Islet of Langerhans (tissue), 1 donor: ENCODE data around the gene NDST4.
"Not testable (repeated sequence)": the region's sequence is repeated elsewhere in the genome, so short reads cannot be mapped to it uniquely, and the experiment has no call there.

Experiments
- FAIRE-seq: peaks from one replicate; lab custom pipeline; 2011; peaks lifted over from hg19 to GRCh38; lab: Jason Lieb, UNC

Gene NDST4

DNA sequence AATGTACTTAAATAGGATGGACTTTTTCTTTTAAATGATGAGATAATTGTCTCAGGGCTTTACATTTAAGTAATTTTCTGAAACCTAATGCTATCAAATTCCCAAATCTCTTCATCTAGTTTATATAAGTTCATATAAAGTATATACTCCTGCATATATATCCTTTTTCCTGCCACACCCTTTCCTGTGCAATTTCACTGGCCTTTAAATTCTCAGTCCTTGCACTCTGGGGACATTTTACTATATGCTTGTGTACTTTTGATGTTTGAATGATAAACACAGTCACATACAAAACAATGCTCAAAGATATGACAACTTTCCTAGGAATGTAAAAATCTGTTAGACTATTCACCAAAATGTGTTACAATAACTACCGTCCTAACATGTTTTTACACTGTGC is 60.1 kb downstream of the NDST4 start:
- FAIRE-seq: no peak

DNA sequence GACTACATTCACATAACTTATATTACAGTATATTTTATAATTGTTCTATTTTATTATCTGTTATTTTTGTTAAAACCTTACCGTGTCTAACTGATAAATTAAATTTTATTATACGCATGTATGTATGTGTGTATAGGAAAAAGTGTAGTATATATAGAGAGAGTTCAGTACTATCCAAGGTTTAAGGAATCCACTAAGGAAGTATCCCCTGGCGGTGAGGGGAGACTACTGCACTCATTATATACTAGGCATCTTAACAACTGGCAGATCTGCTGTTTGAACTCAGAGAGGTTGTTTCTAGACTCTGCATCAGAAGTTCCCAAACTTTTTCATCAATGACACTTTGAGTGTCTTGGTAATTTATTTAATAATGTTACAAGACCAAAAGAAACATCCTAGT is 70.9 kb downstream of the NDST4 start:
- FAIRE-seq: no peak

DNA sequence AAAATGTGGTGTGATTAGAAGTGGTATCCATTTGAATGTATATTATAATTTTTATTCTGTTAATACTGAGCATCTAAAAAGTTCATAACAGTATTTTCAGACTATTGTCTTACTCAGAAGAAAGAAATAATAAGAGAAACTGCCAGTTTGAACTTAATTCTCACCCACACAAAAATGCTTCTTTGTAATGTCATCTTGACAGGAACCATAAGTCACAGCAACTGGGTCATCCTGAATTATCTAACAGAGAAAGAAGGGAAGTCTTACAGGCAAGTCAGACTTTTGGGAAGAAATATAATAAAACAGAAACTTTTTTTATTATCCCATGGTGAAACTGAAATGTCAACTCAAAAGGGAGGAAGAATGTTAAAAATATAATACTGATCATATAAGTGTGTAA is 83.1 kb downstream of the NDST4 start:
- FAIRE-seq: no peak

DNA sequence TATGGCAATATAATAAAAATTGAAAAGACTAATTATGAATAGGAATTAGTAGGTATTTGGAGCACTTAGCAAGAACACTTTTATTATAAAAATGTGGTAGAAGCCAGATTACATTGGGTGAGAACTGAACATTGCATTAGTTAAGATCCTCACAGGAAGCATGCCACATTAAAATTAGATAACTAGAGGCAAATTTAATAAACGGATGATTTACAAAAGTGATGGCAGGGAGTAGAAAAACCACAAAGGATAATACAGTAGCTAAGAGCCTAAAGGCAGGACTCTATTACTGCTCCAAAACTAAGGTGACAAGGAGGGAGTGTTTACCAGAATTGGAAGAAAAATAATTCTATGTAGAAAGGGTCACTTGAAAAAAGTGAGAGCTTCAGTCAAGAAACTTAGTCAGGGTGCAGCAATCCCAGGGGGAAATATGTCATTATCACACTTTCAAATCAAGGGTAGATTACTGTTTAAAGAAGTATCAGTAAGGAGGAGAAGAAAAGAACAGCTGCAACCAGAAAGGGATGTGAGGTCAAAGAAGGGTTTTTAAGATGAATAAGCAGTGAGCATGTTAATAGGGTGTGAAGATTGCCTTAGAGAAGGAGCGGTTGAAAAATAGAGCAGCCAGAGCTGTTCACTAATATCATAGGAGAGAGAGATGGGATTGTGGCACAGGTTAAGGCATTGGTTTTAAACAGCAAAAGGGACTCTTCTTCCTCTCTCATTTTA is 84.6 kb downstream of the NDST4 start:
- no peak for FAIRE-seq

DNA sequence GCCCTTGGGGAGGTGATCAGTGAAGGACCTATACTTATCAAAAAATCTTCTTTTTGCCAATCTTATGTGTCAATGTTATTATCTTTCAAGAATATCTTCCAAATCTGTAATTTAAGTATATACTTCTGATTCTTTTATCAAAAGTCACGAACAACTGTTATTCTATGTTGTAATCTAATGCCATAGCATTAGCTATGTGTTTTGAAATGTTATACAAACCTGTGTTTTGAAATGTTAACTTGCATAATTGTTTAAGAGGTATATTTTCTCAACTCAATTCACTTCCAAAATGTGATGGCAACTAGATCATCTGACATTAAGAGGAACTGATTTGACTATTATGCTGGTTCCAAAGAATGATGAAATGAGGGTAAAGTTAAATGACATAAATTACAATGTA is 113.5 kb downstream of the NDST4 start:
- FAIRE-seq: no peak

DNA sequence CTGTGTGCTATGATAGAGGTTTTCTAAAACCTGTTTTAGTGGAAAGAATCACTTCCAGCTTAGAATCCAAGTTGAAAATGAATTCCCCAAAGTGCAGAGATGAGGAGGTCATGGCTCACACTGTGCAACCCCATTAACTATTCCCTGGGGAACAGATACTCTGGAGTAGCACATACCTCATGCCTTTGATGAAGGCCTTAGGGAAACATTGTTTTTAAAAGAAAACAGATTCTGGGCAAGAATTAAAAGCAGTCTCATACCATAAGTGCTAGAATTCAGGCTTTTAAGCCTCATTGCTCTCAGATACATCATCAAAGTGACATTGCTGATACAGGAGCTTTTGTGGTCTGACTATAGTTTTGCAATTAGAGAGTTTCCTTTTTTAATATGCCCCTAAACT is 115.1 kb downstream of the NDST4 start:
- no peak for FAIRE-seq

DNA sequence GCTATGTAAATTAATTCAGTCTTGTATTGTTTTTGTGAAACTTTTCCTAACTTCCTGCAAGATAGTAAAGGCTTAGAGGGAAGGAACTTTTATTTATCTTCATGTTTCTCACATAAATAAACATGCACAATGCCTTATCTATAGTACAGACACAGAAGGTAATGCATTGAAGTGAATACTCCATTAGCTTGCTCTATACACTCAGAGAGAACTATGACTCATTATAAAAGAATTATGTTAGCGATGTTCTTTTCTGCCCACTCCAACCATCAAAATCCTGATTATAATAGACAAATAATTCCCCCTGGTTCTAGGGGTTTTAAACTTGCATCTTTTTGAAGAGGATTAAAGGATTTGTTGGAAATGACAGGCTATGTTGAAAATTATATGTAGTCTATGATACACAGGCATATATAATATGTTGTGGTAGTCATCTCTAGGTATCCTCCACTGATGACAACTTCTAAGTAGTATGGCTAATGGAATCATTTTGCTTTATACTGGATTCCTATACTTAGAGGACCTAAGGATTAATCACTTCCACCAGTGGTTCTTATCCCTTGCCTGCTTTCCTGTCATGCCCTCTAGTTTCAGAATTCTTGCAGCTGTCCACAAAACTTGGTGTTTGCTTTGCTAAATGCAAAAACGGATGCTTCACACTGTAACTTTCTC is 115.7 kb downstream of the NDST4 start:
- no peak for FAIRE-seq

DNA sequence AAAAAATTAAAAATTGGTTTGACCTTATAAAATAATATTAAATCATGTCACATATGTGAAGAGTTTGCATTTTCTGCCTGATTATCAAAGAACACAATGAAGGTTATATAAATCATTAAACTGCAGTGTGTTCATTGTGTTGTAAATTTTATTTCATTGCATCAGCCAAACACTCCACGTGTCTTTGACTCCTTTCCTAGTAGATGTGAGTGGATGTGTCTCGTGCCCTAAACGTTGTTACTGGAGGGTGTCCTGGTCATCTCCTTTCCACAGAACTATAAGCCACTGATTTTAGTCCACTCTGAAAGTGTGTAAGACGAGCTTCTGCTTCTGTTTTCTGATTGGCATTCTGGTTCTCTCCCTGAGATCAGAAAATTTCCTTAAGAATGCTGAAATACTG is 127.3 kb downstream of the NDST4 start:
- no peak for FAIRE-seq

DNA sequence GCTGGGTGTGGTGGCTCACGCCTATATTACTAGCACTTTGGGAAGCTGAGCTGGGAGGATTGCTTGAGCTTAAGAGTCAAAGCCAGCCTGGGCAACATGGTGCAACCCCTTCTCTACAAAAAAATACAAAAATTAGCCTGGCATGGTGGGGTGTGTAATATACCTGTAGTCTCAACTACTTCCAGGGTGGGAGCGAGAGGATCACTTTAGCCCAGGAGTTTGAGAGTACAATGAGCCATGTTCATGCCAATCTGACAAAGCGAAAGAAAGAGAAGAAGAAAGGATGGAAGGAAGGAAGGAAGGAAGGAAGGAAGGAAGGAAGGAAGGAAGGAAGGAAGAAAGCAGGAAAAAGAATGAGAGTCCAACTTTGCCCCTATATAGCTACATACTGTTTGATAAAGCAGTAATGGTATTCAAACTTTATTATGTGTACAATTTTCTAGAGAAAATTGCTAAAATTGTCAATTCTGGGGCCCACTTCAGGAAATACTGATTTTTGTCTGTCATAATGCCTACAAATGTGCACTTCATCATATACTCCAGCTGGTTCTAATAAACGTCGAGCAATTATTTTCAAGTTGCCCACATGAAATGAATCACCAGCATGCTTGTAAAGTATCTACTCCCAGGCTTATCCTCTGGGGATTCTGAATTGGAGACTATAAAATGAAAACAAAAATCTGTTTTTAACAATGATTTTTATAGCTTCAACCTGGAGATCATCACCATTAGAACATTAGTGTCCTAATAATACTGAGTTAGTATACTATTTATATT is 132.3 kb downstream of the NDST4 start:
- FAIRE-seq: no peak

DNA sequence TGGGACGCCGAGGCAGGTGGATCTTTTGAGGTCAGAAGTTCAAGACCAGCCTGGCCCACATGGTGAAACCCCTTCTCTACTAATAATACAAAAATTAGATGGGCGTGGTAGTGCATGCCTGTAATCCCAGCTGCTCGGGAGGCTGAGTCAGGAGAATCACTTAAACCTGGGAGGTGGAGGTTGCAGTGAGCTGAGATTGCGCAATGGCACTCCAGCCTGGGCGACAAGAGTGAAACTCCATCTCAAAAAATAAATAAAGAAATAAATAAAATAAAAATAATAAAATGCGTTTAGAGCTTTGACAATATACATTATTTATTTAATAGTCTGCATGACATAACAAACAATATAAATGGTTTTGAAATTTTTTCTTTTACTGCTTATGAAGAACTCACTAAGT is 133.0 kb downstream of the NDST4 start:
- not testable (repeated sequence) for FAIRE-seq

DNA sequence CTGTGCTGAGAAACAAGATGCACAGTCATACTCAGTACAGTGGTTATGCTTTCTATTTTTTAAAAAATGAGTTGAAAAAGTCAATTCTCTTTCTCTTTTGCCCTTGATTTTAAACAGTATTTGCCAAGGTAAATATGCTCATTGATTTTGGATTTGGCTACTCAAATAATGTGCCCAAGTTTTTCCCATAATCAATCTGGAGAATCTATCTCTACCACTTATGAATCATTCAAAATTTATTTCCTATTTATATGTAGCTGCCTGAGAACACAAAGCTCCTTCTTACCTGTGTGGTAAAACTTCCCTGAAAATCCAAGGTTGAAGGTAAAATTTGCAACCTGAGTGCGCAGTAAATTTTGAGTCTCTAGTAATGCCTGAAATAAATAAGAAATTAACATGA is 136.5 kb downstream of the NDST4 start:
- FAIRE-seq: no peak

DNA sequence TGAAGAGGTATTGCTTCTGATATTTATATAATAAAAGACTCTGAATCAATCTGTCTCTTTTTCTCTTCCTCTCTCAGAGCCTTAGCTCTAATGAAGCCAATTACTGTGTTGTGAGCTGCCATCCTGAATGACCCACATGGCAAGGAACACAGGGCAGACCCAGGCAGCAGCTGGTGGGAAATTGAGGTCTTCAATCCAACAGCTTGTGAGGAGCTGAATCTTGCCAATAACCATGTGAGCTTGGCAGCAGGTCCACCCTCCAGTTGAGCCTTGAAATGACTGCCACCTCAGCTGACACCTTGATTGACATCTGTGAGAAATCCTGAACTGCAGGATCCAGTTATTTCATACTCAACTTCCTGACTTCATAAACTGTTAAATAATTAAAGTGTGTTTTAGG is 149.4 kb downstream of the NDST4 start:
- FAIRE-seq: no peak

DNA sequence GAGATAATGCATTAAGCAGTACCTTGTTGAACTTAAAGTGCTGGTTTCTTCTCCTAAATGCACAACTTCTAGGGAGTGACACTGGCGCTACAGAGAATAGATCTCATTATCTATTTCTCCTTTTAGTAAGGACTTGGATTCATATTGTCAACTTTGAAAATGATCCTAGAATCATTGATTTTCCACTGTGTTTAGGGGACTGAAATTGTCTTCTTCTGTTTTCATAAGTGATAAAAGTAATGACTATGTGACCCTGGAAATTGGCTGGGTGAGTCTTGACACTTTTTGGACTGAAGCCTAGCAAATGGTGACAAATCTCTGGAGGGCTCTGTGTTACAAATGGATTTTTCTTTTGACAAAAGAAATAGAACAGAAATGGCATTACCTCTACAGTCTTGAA is 167.8 kb downstream of the NDST4 start:
- FAIRE-seq: no peak

DNA sequence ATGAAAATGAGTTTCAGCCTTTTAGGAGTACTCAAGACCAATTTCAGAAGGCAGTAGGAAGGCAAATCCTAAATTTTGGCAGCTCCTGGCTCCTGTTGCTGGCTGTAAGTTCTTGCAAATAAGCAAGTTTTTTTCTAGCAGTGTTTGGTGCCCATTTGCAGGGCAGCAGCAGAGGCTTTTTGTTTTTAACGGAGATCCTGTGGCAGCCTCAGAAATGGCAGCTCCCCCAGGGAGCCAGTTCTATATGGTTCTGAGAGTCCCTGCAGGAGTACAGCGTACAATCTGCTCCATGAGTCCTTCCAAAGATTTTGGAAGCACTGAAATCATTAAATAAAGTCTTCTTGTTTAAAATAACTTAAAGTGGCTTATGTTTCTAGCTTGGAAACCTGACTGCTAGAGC is 171.9 kb downstream of the NDST4 start:
- FAIRE-seq: no peak

DNA sequence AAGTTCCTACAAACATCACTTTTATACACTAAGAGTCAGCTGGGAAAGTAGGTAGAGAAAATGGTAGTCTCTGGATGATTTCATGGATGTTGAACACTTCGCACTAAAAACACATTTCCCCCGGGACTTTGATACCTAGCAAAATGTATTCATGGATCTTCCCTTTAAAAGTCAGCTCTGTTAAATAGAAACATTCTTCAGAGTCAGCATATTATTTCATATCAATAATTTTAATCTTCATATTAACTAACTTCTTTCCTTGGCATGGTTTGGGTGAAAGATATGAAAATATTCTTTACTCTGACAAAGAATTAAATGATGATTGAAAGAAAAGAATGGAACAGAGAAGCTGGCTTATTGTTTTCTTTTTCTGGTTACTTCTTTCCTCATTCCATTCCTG is 185.5 kb downstream of the NDST4 start:
- FAIRE-seq: no peak

DNA sequence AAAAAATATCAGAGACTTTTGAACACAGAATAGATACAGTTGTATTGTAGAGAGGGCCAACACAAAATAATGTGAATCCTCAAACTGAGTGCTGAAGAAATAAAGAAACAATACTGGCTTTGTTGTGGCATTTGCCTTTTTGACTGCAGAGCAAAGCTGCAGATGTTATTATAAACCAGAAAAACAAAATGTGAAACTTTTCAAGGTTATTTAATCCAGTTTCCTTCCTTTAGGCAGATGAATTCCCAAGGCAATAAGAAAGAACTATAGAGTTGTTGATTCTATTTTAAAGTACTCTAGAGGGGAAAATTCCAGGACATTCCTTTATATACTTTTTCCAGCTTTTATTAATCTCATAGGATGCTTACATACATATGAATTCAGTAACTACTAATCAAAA is 186.8 kb downstream of the NDST4 start:
- no peak for FAIRE-seq

DNA sequence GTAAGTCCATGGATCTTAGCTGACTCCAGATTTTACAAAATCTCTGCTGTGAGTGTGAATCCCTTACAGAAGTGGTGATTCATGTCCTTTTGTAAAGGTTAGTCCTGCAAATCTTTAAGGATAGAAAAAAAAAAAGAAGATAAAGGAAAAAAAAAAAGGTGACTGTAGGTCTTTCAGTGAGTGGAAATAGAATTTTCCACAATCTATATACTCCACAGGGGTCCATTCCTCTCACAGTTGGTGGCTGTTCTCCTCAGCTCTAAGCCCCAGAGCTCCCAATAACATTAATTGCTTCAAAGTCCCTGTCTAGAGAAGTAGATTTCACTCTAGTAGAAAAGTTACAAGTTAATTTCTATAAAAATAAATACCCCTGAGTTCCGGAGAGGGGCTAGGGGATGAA is 189.1 kb downstream of the NDST4 start:
- FAIRE-seq: no peak

DNA sequence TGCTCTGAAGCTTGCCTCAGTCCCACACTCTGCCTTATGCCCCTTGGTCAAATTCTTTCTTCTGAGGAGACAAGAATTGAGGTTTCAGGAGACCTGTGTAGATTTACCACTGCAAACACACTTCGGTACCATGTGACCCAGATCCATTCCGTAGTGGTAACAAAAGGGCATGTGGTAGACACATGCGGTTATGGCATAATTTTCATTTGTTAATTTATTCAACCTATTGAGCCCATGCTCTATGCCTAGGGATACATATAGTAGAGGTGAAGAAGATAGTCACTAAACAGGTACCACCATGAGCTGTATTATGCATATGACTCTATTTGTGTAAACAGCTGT is 190.9 kb downstream of the NDST4 start:
- no peak for FAIRE-seq

DNA sequence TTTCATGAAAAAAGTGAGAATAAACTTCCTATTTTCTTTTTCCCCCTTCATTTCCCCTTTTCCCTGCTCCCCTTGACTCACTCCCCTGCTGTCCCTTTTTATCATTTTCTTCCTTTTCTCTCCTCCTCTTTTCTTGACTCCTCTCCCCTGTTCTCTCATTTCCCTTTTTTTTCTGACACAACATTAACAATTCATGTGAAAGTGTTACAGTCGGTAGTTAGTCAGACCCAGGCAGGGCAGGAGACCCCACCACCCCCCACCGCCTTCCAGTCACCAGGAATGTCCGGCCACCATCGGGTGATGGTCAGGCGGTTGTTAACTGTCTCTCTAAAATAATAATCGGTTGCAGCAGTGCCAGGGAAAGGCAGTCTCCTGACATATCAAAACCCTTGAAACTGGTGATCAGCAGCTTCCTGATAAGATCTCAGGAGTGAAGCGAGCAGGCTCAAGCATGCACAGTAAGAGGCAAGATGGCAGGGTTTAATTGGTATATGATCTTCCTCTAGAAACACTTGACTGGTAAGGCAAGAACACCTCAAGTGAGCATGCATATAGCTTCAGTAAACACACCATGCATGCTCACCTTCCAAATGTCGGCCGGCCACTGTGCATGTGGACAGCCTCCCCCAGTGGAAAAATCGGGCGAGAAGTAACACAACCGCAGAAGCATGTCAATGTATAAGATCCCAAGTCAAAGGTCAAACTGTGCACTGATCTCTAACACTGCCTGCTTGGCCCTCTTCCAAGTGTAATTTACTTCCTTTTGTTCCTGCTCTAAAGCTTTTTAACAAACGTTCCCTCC is 191.4 kb downstream of the NDST4 start:
- no peak for FAIRE-seq

DNA sequence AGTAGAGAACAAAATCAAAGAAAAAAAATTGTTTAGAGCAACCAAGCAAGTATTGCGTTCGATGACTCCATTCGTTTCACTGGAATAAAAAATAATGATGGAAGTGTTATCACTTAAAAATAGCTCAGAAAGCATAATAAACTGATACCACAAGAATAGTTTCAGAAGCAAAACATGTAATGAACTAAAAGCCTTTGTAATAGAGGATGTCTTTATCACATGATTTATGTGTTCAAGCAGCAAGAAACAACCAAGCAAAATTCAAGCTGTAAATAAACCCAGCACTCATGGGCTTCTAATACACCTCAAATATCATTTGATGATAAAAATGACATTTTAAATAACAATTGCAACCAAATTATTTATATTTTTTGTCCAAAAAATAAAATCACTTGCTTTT is 192.2 kb downstream of the NDST4 start:
- no peak for FAIRE-seq

DNA sequence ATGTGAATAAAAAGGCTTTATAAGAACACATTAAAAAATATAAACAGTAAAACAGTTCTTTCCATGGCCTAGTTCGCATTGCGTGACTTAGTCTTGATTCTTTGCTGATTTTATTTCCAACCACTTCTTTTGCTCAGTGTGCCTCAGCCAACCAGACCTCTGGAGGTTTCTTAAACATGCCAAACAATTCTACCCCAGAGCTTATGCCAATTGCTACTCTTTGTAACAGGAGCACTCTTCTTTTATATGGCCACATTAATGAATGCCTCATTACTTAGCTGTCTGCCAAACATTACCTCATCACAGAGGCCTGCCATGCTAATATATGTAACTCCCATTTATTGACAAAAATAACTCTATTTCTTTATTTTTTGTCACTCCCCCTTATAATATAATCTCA is 202.3 kb downstream of the NDST4 start:
- FAIRE-seq: no peak

DNA sequence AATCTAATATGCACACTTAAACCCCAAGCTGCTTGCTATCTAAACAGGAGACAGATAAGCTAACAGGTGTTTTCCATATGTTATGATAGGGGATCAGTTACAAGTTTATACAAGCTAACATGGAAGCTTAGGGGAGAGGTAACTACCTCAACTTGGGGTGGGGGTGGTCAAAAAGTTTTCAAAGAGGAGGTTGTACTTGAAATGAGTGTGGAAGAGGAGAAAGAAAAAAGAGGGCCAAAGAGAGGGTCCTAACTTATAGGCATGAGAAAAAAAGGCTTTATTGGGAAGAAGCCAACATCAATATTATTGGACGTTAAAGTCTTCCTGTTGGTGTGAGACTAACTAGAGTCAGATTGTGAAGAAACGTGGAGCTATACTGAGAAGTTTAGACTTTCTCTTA is 205.9 kb downstream of the NDST4 start:
- FAIRE-seq: no peak

DNA sequence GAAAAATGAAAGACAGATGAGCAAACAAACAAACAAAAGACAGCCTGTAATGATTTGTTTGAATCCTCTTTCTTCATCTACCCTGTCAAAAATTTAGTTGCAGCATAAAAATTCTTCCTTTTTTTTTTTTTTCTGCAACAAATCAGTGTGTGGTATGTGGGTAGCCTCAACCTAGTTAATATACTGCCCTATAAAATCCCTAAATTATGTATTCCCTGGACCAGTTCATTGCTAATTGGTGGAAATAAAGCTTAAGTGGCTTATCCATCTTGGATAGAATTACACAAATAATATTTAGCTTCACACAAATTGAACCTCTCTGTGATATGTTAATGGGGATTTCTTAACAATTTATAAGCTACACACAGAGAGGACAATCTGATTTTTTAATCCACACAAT is 208.4 kb downstream of the NDST4 start:
- FAIRE-seq: no peak
